Fibroblast of villous mesenchyme (primary cell): ENCODE results near the gene R3HDM2. TPM values are rescaled to one million over a fixed set of nuclear protein-coding genes. Genes with fewer than 3 reads are reported as not detected.
"Not testable (repeated sequence)": the region's sequence is repeated elsewhere in the genome, so short reads cannot be mapped to it uniquely, and the experiment has no call there.

Experiments
- DNase-seq: peaks from one replicate; pipeline ENCODE4 v3.0.0-alpha.2; 2010; ENCODE audit warnings: low read depth
- H3K4me3 ChIP-seq: 2 replicates; pipeline ENCODE4 v1.5.1; 2011; ENCODE audit warnings: low read depth, mild to moderate bottlenecking, low read length
- CTCF ChIP-seq: IDR thresholded peaks from 2 replicates; pipeline ENCODE4 v1.5.1; 2012; ENCODE audit warnings: low read depth, mild to moderate bottlenecking, low read length; ENCODE audit not compliant: insufficient read depth
- total RNA-seq: library from RNA; depleted of rRNA; stranded (reverse); fragments of >200 nt; gene quantifications from 2 replicates; pipeline ENCODE4 v1.2.3, GENCODE V29; 2012

The R3HDM2 gene
- total RNA-seq, 1 donor = 19.0 TPM

DNA sequence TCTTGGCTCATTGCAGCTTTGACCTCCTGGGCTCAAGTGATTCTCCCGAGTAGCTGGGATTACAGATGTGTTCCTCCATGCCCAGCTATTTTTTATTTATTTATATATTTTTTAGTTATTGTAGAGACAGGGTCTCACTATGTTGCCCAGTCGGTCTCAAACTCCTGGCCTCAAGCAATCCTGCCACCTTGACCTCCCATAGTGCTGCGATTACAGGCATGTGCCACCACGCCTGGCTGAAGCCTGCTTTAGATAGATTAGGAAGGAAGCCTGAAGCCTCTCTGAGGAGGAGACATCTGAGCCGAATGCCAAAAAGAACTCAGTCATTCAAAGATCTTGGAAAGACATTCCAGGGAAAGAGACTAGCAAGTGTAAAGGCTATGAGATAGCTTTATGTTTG lies 13.9 kb upstream of the R3HDM2 start:
- H3K4me3 ChIP-seq = no peak overlapping the region
- DNase-seq = no peak
- TF ChIP-seq CTCF = no peak

DNA sequence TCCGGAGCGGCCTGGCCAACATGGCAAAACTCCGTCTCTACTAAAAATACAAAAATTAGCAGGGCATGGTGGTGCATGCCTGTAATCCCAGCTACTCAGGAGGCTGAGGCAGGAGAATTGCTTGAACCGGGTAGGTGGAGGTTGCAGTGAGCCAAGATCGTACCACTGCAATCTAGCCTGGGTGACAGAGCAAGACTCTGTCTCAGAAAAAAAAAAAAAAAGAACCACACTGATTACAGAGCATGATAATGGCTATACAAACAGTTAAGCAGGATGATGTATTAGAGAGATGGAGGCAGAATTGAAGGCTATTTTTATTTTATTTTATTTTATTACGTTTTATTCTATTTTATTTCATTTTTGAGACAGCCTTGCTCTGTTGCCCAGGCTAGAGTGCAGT lies 13.5 kb upstream of the R3HDM2 start:
- not testable (repeated sequence) for H3K4me3 ChIP-seq, DNase-seq

GRCh38 chr12:57441846-57442427 lies 11.1 kb upstream of the R3HDM2 start:
- no peak overlapping the region for H3K4me3 ChIP-seq
- TF ChIP-seq CTCF = no peak
- no peak for DNase-seq

DNA sequence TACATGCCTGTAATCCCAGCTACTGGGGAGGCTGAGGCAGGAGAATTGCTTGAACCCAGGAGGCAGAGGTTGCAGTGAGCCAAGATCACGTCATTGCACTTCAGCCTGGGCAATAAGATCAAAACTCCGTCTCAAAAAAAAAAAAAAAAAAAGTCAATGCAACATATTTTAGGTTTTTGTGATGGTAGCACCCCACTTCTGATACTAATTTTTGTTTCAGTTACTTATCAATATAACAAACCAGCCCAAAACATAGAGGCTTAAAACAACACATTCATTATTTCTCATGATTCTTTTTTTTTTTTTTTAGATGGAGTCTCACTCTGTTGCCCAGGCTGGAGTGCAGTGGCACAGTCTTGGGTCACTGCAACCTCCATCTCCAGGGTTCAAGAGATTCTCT lies 10.6 kb upstream of the R3HDM2 start:
- not testable (repeated sequence) for H3K4me3 ChIP-seq, DNase-seq

- no peak for TF ChIP-seq CTCF
- DNase-seq = no peak
- no peak overlapping the region for H3K4me3 ChIP-seq
These were observed 9.0 kb upstream of the R3HDM2 start for GRCh38 chr12:57439762-57440266.

GRCh38 chr12:57438400-57438799 lies 7.6 kb upstream of the R3HDM2 start:
- TF ChIP-seq CTCF = no peak
- H3K4me3 ChIP-seq = no peak overlapping the region
- DNase-seq = no peak

- no peak overlapping the region for H3K4me3 ChIP-seq
- no peak for DNase-seq
- no peak for TF ChIP-seq CTCF
These were observed 4.5 kb upstream of the R3HDM2 start for GRCh38 chr12:57435293-57435692.

DNA sequence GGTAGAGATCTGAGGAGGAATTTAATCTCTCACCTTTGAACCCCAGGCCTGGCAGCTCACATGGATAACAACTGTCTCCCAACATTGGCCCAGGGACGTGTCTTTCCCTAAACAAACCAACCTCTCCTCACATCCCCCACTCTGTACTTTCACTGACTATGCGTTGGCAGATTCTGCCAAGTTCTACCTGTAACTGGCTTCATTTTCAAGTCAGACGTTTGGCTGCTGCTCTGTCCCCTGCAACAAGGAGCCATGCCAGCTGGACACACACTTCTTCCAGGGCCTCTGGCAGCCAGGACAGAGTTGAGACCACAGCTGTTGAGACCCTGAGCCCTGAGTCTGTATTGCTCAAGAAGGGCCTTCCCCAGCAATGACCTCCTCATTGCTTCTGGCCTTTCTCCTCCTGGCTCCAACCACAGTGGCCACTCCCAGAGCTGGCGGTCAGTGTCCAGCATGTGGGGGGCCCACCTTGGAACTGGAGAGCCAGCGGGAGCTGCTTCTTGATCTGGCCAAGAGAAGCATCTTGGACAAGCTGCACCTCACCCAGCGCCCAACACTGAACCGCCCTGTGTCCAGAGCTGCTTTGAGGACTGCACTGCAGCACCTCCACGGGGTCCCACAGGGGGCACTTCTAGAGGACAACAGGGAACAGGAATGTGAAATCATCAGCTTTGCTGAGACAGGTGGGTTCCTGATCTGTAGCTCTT lies 3.8 kb upstream of the R3HDM2 start, which contains the start of gene INHBC:
TSS of gene INHBC (plus strand) at position 268 of the 707 bp plus-strand sequence. CDS start at position 371, 103 bp downstream.
- DNase-seq = no peak
- no peak within 1 kb of the TSS for H3K4me3 ChIP-seq
- TF ChIP-seq CTCF = no peak
